ENCODE measurements around the gene AKAP10. TPM values are rescaled to one million over a fixed set of nuclear protein-coding genes. Genes with fewer than 3 reads are reported as not detected.

AKAP10 gene
- total RNA-seq, 1 experiment from 2014 or later, result 20.2 TPM

DNA sequence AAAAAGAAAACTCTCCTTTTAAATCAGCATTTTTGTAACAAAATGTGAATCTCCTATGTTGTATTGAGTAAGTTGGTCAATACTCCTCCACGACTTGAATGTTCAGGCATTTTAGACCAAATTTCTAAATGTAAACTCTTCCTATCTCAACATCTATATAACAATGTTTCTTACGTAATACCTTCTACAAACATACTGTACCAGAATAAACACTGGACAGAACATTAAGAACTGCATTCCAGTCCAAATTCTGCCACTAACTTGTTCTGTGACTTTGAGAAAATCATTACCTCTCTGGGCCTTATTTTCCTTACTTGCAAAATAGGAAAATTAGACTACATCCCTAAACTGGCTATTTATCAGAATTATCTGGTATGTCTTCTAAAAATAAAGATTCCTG lies 40.1 kb downstream of the AKAP10 start:
- no peaks in the 10 kb centered on the region for H3K79me1 ChIP-seq (ENCODE audit: insufficient read depth, low read depth, low read length, poor library complexity, severe bottlenecking)
- no peak overlapping the region for H2BK20ac ChIP-seq (ENCODE audit: low read depth, low read length, poor library complexity, severe bottlenecking)
- Mint-ChIP-seq H3K27ac (no peak overlapping the region), H3K27me3 (ENCODE audit: low read depth) (no peaks in the 10 kb centered on the region), H3K4me3 (no peak overlapping the region), H3K36me3 (ENCODE audit: insufficient read depth in 1 of 3, low read depth in 3 of 3) (peaks cover 14 to 59% (median 57%) of the 10 kb centered on the region in 3 experiments), H3K4me1 (peaks cover 5 to 13% of the 10 kb centered on the region in 2 experiments), H3K9me3 (no peaks in the 10 kb centered on the region)
- no peak overlapping the region for H3K18ac ChIP-seq (ENCODE audit: insufficient read length, low read depth, low read length)
- H3K23me2 ChIP-seq (ENCODE audit: insufficient read length, low read depth, low read length, poor library complexity, severe bottlenecking), result no peaks in the 10 kb centered on the region
- H2BK120ac ChIP-seq (ENCODE audit: low read depth, low read length, poor library complexity, severe bottlenecking), result no peak overlapping the region
- H2AK5ac ChIP-seq (ENCODE audit: insufficient read length, low read length), result no peak overlapping the region
- no peak for TF ChIP-seq CTCF (conservative IDR thresholded peaks at IDR 0.05)
- no peak overlapping the region for H3K23ac ChIP-seq (ENCODE audit: insufficient read length, low read depth, low read length)
- no peak overlapping the region for H3K27ac ChIP-seq (ENCODE audit: insufficient read length, low read depth, low read length)
- H3K27me3 ChIP-seq (ENCODE audit: insufficient read depth, low read length), result no peaks in the 10 kb centered on the region
- no peak overlapping the region for H4K5ac ChIP-seq (ENCODE audit: insufficient read length, low read depth, low read length)
- no peaks in the 10 kb centered on the region for H4K20me1 ChIP-seq (ENCODE audit: control insufficient read depth, insufficient read depth, insufficient read length)
- H3K79me2 ChIP-seq (ENCODE audit: insufficient read depth, low read length), result no peaks in the 10 kb centered on the region
- H2AFZ ChIP-seq (ENCODE audit: low read length), result no peak overlapping the region
- no peak overlapping the region for H3K14ac ChIP-seq (ENCODE audit: insufficient read depth, low read length)
- H3K56ac ChIP-seq (ENCODE audit: insufficient read length, low read depth, low read length), result no peak overlapping the region
- H4K8ac ChIP-seq (replicated peaks; ENCODE audit: insufficient read length, low read depth, low read length), result no peak overlapping the region
- no peak overlapping the region for H3K4me2 ChIP-seq (ENCODE audit: insufficient read depth, insufficient read length, low read length)
- no CpG with 5 or more reads among the region's 2 CpGs for WGBS (ENCODE audit: extremely low coverage, insufficient read length, low lambda C conversion rate)
- H2BK12ac ChIP-seq (ENCODE audit: insufficient read length, low read depth, low read length), result no peak overlapping the region
- H3K4ac ChIP-seq (ENCODE audit: low read depth, low read length), result no peak overlapping the region
- H2BK15ac ChIP-seq (ENCODE audit: low read depth, low read length), result no peak overlapping the region
- no peaks in the 10 kb centered on the region for H3K4me1 ChIP-seq (ENCODE audit: insufficient read depth, low read length)
- no peaks in the 10 kb centered on the region for H3K9me3 ChIP-seq (ENCODE audit: control insufficient read depth, low read depth, low read length)
- no peak for DNase-seq
- H2BK5ac ChIP-seq (ENCODE audit: insufficient read length, low read length), result no peak overlapping the region
- no peak overlapping the region for H3K9ac ChIP-seq (ENCODE audit: extremely low read depth, insufficient read length, low read length)
- H3T11ph ChIP-seq (ENCODE audit: low read length), result no peak overlapping the region
- H4K91ac ChIP-seq (ENCODE audit: insufficient read length, low read depth, low read length), result no peak overlapping the region
